HG02884 (cell line): ENCODE measurements around the gene ATF7IP.
A peak's percentile ranks its signal among the peaks of the same experiment; 100 is the strongest.
"Not testable (repeated sequence)": the region's sequence is repeated elsewhere in the genome, so short reads cannot be mapped to it uniquely, and the experiment has no call there.

Experiments used
- ATAC-seq: cut with Tn5 transposase; IDR thresholded peaks from one replicate; pipeline ENCODE4 v1.9.1; 2021; ENCODE audit warnings: mild to moderate bottlenecking, moderate library complexity; ENCODE audit not compliant: unreplicated experiment

Gene ATF7IP, protein sequence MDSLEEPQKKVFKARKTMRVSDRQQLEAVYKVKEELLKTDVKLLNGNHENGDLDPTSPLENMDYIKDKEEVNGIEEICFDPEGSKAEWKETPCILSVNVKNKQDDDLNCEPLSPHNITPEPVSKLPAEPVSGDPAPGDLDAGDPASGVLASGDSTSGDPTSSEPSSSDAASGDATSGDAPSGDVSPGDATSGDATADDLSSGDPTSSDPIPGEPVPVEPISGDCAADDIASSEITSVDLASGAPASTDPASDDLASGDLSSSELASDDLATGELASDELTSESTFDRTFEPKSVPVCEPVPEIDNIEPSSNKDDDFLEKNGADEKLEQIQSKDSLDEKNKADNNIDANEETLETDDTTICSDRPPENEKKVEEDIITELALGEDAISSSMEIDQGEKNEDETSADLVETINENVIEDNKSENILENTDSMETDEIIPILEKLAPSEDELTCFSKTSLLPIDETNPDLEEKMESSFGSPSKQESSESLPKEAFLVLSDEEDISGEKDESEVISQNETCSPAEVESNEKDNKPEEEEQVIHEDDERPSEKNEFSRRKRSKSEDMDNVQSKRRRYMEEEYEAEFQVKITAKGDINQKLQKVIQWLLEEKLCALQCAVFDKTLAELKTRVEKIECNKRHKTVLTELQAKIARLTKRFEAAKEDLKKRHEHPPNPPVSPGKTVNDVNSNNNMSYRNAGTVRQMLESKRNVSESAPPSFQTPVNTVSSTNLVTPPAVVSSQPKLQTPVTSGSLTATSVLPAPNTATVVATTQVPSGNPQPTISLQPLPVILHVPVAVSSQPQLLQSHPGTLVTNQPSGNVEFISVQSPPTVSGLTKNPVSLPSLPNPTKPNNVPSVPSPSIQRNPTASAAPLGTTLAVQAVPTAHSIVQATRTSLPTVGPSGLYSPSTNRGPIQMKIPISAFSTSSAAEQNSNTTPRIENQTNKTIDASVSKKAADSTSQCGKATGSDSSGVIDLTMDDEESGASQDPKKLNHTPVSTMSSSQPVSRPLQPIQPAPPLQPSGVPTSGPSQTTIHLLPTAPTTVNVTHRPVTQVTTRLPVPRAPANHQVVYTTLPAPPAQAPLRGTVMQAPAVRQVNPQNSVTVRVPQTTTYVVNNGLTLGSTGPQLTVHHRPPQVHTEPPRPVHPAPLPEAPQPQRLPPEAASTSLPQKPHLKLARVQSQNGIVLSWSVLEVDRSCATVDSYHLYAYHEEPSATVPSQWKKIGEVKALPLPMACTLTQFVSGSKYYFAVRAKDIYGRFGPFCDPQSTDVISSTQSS

GRCh38 chr12:14365294-14366208 is at the start of gene ATF7IP:
TSS of gene ATF7IP (plus strand) at chr12:14365682. CDS start at chr12:14423916, 58,234 bp downstream.
- peak; percentile 66 for ATAC-seq

GRCh38 chr12:14317362-14318146 is 47.9 kb upstream of the ATF7IP start:
- no peak for ATAC-seq

DNA sequence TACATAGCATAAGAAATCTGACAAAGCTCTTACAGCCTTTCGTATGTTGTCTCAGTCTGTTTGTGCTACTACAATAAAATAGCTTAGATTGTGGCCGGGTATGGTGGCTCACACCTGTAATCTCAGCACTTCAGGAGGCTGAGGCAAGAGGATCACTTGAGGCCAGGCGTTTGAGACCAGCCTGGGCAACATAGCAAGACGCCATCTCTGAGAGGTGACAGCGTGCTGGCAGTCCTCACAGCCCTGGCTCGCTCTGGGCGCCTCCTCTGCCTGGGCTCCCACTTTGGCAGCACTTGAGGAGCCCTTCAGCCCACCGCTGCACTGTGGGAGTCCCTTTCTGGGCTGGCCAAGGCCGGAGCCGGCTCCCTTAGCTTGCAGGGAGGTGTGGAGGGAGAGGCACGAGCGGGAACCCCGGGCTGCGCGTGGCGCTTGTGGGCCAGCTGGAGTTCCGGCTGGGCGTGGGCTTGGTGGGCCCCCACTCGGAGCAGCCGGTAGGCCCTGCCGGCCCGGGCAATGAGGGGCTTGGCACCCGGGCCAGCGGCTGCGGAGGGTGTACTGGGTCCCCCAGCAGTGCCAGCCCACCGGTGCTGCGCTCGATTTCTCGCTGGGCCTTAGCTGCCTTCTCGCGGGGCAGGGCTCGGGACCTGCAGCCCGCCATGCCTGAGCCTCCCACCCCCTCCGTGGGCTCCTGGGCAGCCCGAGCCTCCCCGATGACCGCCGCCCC is 45.6 kb upstream of the ATF7IP start:
- not testable (repeated sequence) for ATAC-seq

DNA sequence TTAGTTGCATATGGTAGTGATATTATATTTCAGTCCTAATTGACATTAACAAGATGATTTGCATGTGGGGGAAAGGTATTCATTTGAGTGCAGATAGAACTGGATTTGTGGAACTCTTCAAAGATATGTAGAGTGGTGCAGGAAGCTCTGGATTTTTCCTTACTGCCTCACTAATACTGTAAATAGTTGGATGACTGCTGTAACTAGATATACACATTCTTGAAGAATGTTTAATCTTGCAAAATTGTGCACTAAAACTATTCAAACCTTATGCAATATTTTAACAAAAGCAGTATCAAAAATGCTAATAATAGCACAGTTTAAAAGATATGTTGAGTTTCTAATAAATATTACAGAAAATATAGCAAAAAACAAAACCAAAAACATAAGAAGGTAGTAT is 43.1 kb upstream of the ATF7IP start:
- ATAC-seq = no peak

DNA sequence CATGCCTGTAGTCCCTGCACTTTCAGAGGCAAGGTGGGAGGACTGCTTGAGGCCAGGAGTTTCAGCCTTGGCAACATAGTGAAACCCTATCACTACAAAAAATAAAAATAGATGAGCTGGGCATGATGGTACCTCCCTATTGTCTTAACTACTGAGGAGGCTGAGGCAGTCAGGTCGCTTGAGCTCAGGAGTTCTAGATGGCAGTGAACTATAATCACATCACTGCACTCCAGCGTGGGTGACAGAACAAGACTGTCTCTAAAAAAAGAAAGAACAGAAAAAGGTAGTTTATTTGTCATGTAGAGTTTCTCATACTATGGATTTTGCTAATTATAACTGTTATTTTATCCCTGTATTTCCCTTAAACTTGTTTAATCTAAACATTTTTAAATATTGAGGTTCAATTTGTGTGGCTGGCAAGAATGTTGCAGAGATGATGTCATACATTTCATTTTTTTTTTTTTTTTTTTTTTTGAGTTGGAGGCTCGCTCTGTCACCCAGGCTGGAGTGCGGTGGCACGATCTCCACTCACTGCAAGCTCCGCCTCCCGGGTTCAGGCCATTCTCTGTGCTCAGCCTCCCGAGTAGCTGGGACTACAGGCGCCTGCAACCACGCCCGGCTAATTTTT is 39.7 kb upstream of the ATF7IP start:
- ATAC-seq = no peak

GRCh38 chr12:14326699-14327098 is 38.8 kb upstream of the ATF7IP start:
- no peak for ATAC-seq

- ATAC-seq = no peak
These were observed 37.8 kb upstream of the ATF7IP start for GRCh38 chr12:14327711-14328110.

DNA sequence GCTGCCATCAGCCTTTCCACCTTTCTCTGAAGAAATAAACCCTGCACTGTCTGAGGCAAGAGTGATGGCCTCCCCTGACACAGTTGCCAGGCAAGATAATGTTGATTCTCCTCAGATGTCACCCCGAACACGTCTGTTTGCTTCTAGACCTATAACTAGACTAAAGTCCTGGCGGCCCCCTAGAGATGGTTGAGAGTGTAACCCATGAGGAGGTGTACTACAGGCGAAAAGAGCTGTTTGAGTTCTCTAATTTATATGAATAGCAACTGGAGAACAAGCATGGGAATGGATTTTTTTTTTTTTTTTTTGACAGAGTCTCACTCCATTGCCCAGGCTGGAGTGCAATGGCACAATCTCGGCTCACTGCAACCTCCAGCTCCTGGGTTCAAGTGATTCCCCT is 33.0 kb upstream of the ATF7IP start:
- no peak for ATAC-seq

GRCh38 chr12:14340371-14340770 is 25.1 kb upstream of the ATF7IP start:
- ATAC-seq = no peak

DNA sequence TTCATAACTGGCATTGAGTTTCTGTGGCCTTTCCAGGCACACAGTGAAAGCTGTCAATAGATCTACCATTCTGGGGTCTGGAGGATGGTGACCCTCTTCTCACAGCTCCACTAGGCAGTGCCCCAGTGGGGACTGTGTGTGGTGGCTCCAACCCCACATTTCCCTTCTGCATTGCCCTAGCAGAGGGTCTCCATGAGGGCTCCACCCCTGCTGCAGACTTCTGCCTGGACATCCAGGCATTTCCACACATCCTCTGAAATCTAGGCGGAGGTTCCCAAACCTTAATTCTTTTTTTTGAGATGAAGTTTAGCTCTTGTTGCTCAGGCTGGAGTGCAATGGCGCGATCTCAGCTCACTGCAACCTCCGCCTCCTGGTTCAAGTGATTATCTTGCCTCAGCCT is 14.0 kb upstream of the ATF7IP start:
- ATAC-seq = not testable (repeated sequence)

- not testable (repeated sequence) for ATAC-seq
These were observed 13.4 kb upstream of the ATF7IP start for GRCh38 chr12:14352066-14352465.

DNA sequence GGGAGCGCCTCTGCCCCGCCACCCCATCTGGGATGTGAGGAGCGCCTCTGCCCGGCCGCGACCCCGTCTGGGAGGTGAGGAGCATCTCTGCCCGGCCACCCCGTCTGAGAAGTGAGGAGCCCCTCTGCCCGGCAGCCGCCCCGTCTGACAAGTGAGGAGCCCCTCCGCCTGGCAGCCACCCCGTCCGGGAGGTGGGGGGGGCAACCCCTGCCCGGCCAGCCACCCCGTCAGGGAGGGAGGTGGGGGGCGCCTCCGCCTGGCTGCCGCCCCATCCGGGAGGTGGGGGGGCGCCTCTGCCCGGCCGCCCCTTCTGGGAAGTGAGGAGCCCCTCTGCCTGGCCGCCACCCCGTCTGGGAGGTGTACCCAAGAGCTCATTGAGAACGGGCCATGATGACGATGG is 10.8 kb upstream of the ATF7IP start:
- ATAC-seq = not testable (repeated sequence)

GRCh38 chr12:14356147-14356546 is 9.3 kb upstream of the ATF7IP start:
- no peak for ATAC-seq

- ATAC-seq = no peak
These were observed 8.0 kb upstream of the ATF7IP start for GRCh38 chr12:14357486-14357885.

DNA sequence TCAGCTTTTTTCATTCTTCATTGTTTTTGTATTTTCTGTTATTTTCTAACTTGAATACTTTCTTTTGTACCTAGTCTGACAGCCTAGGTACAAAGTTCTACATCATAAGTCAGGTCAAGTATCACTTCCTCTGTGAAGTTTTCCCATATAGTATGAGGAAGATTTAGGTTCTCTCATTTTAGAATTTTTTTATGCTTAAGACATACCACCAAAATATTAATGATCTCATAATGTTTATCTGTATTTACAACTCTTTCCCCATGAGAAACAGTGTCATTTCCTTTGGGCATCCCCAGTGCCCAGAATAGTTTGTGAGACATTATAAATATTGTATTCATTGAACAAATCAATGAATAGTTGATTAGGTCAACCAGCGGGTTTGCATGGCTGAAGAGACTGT is 3.1 kb upstream of the ATF7IP start:
- no peak for ATAC-seq

DNA sequence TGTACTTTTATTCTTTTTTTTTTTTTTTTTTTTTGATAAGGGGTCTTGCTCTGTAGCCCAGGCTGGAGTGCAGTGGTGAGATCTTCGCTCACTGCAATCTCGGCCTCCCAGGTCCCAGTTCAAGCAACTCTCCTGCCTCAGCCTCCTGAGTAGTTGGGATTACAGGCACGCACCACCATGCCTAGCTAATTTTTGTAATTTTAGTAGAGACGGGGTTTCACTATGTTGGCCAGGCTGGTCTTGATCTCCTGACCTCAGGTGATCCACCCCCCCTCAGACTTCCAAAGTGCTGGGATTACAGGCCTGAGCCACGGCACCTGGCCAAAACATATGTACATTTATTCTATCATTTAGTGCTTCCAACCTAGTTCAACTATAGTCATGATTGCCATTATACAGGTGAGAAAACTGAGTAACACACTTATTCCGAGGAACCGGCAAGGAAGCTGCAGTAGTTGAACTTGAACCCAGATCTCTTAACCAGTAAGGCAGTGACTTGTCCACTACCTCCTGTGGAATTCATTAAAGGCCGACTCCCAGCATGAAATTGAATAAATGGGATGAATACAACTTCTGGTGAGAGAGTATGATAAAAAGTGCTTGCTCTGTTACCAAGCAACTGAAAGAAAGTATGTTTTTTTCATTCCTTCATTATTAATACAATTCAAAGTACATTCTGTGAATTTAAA is 755 bp upstream of the ATF7IP start:
- ATAC-seq = no peak

DNA sequence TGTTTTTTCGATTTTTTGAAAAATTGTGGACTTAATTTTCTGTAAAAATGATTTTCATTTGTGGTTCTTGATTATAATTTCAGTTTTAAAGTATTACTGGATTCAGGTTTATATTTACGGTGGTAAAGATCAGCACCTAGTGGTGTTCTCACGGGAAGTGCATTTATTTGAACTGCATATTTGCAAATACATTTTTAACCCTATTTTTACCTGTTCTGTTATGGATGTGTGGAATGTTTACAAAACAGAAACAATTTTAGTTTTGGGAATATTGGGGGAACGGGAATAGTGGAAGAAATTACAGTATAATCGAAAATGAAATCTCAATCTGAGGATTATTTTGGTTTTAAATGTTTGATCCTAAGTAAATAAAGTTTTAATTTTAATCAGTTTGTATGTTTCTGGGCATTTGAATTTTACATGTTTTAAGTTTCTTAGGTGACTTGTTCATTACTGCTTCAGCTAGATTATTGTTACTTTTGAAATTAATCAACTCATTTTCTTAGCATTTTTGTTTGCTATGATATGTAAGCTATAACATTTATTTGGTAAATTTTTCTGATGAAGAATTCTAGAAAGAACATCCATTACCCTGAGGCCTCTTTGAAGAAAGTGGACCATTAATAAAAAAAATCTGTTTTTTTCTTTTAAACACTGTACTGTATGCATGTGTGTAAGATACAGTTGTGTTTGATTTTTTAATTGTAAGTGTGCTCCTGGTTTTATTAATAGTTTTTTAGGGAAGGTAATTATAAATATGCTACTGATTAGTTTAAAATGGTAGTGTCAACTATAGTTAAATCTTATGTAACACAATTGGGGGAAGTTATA is 942 bp downstream of the ATF7IP start:
- no peak for ATAC-seq
